DMS53 treated with DMSO at 0.1 percent for 48 hours (cell line): ENCODE data around the gene BPNT1.
"Not testable (repeated sequence)": the region's sequence is repeated elsewhere in the genome, so short reads cannot be mapped to it uniquely, and the experiment has no call there.

ENCODE experiments used
- DNase-seq: peaks from one replicate; lab custom pipeline; 2025; ENCODE audit not compliant: unreplicated experiment; lab: John Stamatoyannopoulos, UW

The BPNT1 gene

GRCh38 chr1:220089650-220090556 lies at the start of gene BPNT1:
Gene BPNT1 (minus strand): TSS chr1:220089788. CDS start chr1:220079846, 9,942 bp downstream.
- DNase-seq: peak; percentile 99

GRCh38 chr1:220137019-220137786 lies 47.6 kb upstream of the BPNT1 start:
- DNase-seq: no peak

GRCh38 chr1:220135755-220136154 lies 46.2 kb upstream of the BPNT1 start:
- no peak for DNase-seq

- DNase-seq: no peak
Observed at GRCh38 chr1:220129479-220130210, 40.1 kb upstream of the BPNT1 start.

GRCh38 chr1:220127076-220127475 lies 37.5 kb upstream of the BPNT1 start:
- no peak for DNase-seq

- no peak for DNase-seq
Observed at GRCh38 chr1:220124542-220124941, 35.0 kb upstream of the BPNT1 start.

GRCh38 chr1:220123889-220124288 lies 34.3 kb upstream of the BPNT1 start:
- DNase-seq: no peak

GRCh38 chr1:220123066-220123465 lies 33.5 kb upstream of the BPNT1 start:
- no peak for DNase-seq

- no peak for DNase-seq
Observed at GRCh38 chr1:220121791-220122530, 32.4 kb upstream of the BPNT1 start.

- DNase-seq: no peak
Observed at GRCh38 chr1:220119043-220119512, 29.5 kb upstream of the BPNT1 start.

- no peak for DNase-seq
Observed at GRCh38 chr1:220113136-220113695, 23.6 kb upstream of the BPNT1 start.

- not testable (repeated sequence) for DNase-seq
Observed at GRCh38 chr1:220112600-220112999, 23.0 kb upstream of the BPNT1 start.

GRCh38 chr1:220110473-220110872 lies 20.9 kb upstream of the BPNT1 start:
- not testable (repeated sequence) for DNase-seq

- no peak for DNase-seq
Observed at GRCh38 chr1:220099826-220100225, 10.2 kb upstream of the BPNT1 start.

GRCh38 chr1:220094016-220094911 lies 4.7 kb upstream of the BPNT1 start, which contains the start of gene IARS2:
Gene IARS2 (plus strand): TSS chr1:220094132. CDS start chr1:220094217, 85 bp downstream.
- peak; percentile 64 for DNase-seq

- peak; percentile 89 for DNase-seq
Observed at GRCh38 chr1:220093361-220094015, 3.9 kb upstream of the BPNT1 start.

- DNase-seq: no peak
Observed at GRCh38 chr1:220092694-220093093, 3.1 kb upstream of the BPNT1 start.

- DNase-seq: not testable (repeated sequence)
Observed at GRCh38 chr1:220086261-220086686, 3.3 kb downstream of the BPNT1 start.
